OCI-LY7 (cell line): Measurements from ENCODE around the gene ULK4. TPM values are rescaled to one million over a fixed set of nuclear protein-coding genes. Genes with fewer than 3 reads are reported as not detected.

Source experiments
- BruUV-seq: library from RNA; stranded (reverse); fragments of 400-500 nt; replicated peaks from 2 replicates; lab custom pipeline; 2021; lab: Mats Ljungman, UMichigan
- CTCF ChIA-PET: fragments of 300-600 bp; sonication (Branson Sonifier 250); formaldehyde crosslinking; loops from one replicate; lab custom pipeline; 2022; ENCODE audit warnings: antibody characterized with exemption; ENCODE audit not compliant: unreplicated experiment; lab: Charles Lee
- POLR2A ChIA-PET: fragments of 300-600 bp; sonication (Branson Sonifier 250); formaldehyde crosslinking; loops from one replicate; lab custom pipeline; 2022; ENCODE audit warnings: antibody characterized with exemption; lab: Charles Lee
- DNase-seq: peaks from one replicate; pipeline ENCODE4 v3.0.0-alpha.2; 2015; ENCODE audit warnings: low spot score
- H2AFZ ChIP-seq: fragments of 200-600 bp; sonication (generic), shearing (Covaris generic); 2 replicates; pipeline ENCODE4 v1.6.1; 2014; ENCODE audit warnings: mild to moderate bottlenecking, antibody characterized with exemption, low read length, moderate library complexity
- H3K27ac ChIP-seq: fragments of 200-600 bp; sonication (generic); 2 replicates; pipeline ENCODE4 v1.5.1; 2014; ENCODE audit warnings: mixed run types, low read depth, mild to moderate bottlenecking, moderate library complexity, low read length, inconsistent platforms; ENCODE audit not compliant: poor library complexity, severe bottlenecking
- H3K36me3 ChIP-seq: fragments of 200-600 bp; sonication (generic); 2 replicates; pipeline ENCODE4 v1.6.1; 2014; ENCODE audit warnings: mild to moderate bottlenecking, antibody characterized with exemption, low read length, moderate library complexity, mixed read lengths; ENCODE audit not compliant: insufficient read depth
- H3K4me1 ChIP-seq: fragments of 200-600 bp; sonication (generic); 2 replicates; pipeline ENCODE4 v1.5.1; 2014; ENCODE audit warnings: mild to moderate bottlenecking, low read length; ENCODE audit not compliant: insufficient read depth, poor library complexity, severe bottlenecking
- H3K4me2 ChIP-seq: fragments of 200-600 bp; sonication (generic); 2 replicates; pipeline ENCODE4 v1.6.1; 2014; ENCODE audit warnings: mild to moderate bottlenecking, low read length
- H3K4me3 ChIP-seq: fragments of 200-600 bp; sonication (generic); 2 replicates; pipeline ENCODE4 v1.5.1; 2014; ENCODE audit warnings: mild to moderate bottlenecking, low read depth, low read length; ENCODE audit not compliant: poor library complexity, severe bottlenecking
- H3K79me2 ChIP-seq: fragments of 200-600 bp; sonication (generic); 2 replicates; pipeline ENCODE4 v1.6.1; 2016; ENCODE audit warnings: low read depth, mild to moderate bottlenecking, low read length, moderate library complexity, mixed read lengths; ENCODE audit not compliant: insufficient read depth
- H3K9me2 ChIP-seq: fragments of 200-600 bp; sonication (generic); 2 replicates; pipeline ENCODE4 v1.6.1; 2016; ENCODE audit warnings: mild to moderate bottlenecking, low read length, mixed read lengths; ENCODE audit not compliant: insufficient read depth
- H3K9me3 ChIP-seq: fragments of 200-600 bp; sonication (generic); 2 replicates; pipeline ENCODE4 v1.6.1; 2014; ENCODE audit warnings: mild to moderate bottlenecking, mixed run types, low read length, mixed read lengths
- H4K20me1 ChIP-seq: fragments of 200-600 bp; sonication (generic); 2 replicates; pipeline ENCODE4 v1.6.1; 2014; ENCODE audit warnings: mild to moderate bottlenecking, antibody characterized with exemption, low read length, moderate library complexity, mixed read lengths; ENCODE audit not compliant: insufficient read depth
- EZH2phosphoT487 ChIP-seq: fragments of 200-600 bp; sonication (generic); IDR thresholded peaks from 2 replicates; pipeline ENCODE4 v1.6.1; 2018; ENCODE audit warnings: low read depth, borderline replicate concordance, mild to moderate bottlenecking, mixed run types, antibody characterized with exemption, low read length, moderate library complexity, mixed read lengths
- intact Hi-C: fragments of 100-400 bp; cut with micrococcal nuclease; formaldehyde crosslinking; loops from one replicate; pipeline ENCODE4 v1.10.0; 2022; ENCODE audit not compliant: unreplicated experiment
- total RNA-seq, 2 experiments: library from RNA; depleted of rRNA in 1 of 2; stranded (reverse); fragments of >200 nt in 1 of 2; shearing (Covaris generic) in 1 of 2; gene quantifications; 2 replicates each; pipeline ENCODE4 v1.2.3, GENCODE V29; 2014 to 2022
- TF ChIP-seq, protein P1 (sequence below): fragments of 200-600 bp; sonication (generic); conservative IDR thresholded peaks from 2 replicates; pipeline ENCODE4 v1.5.1; 2014; ENCODE audit warnings: mild to moderate bottlenecking, antibody characterized with exemption, low read length, moderate library complexity, mixed read lengths

The ULK4 gene
- total RNA-seq, 2 experiments from 2014 or later: 18.9 to 21.0 TPM

DNA sequence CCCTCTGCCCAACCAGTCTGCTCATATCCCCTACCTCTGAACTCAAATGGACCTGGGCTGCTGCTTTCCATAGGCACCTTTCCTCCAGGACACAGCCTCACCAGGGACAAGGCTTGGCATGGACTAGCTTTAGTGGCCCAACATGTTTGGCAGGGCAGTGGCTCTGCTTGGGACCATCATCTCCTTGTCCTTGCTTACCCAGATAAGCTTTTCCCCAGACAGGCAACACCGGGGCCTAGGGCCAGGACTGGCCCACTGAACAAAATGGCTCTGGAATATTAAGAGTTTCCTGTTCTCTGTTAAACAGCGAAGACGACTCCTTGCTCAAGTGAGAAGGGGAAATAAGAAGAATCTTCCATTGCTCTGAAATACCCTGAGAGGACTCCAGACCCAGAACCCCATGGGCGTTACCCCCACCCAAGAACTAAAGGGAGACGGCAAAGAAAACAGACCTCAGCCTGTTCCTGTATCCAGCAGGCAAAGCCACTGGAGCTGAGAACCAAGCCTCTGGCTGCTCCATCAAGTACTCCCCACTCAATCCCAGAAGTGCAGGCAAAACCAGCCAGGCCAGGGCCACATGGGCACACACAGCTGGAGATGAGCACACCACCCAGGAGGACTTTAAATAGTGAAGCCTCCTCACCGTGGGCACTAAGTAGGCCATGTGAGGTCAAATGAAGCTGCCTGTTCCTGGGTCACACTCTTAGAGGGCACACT is 717.1 kb downstream of the ULK4 start:
- BruUV-seq: no TSS peak
- DNase-seq: no peak
- Histone ChIP-seq H3K36me3 (peaks cover 26% of the 10 kb centered on the region), H3K4me3 (no peak overlapping the region), H3K4me1 (peaks cover 6% of the 10 kb centered on the region), H4K20me1 (no peaks in the 10 kb centered on the region; the same call in 1 of the 2 replicates), H3K9me2 (no peaks in the 10 kb centered on the region), H3K27ac (no peak overlapping the region), H3K4me2 (no peak overlapping the region), H2AFZ (no peak overlapping the region), H3K9me3 (no peaks in the 10 kb centered on the region), H3K79me2 (no peaks in the 10 kb centered on the region)
- POLR2A ChIA-PET: interaction anchor here (0.5 to 1.0 kb wide), 2 partner anchors 18 to 932 kb away, joined by 3 to 4 read pairs; no protein-coding TSS in a partner anchor
- intact Hi-C loops: no loop called here
- TF ChIP-seq, protein P1, sequence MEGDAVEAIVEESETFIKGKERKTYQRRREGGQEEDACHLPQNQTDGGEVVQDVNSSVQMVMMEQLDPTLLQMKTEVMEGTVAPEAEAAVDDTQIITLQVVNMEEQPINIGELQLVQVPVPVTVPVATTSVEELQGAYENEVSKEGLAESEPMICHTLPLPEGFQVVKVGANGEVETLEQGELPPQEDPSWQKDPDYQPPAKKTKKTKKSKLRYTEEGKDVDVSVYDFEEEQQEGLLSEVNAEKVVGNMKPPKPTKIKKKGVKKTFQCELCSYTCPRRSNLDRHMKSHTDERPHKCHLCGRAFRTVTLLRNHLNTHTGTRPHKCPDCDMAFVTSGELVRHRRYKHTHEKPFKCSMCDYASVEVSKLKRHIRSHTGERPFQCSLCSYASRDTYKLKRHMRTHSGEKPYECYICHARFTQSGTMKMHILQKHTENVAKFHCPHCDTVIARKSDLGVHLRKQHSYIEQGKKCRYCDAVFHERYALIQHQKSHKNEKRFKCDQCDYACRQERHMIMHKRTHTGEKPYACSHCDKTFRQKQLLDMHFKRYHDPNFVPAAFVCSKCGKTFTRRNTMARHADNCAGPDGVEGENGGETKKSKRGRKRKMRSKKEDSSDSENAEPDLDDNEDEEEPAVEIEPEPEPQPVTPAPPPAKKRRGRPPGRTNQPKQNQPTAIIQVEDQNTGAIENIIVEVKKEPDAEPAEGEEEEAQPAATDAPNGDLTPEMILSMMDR: no peak
- TF ChIP-seq EZH2phosphoT487: no peak
- CTCF ChIA-PET: no interaction called here

DNA sequence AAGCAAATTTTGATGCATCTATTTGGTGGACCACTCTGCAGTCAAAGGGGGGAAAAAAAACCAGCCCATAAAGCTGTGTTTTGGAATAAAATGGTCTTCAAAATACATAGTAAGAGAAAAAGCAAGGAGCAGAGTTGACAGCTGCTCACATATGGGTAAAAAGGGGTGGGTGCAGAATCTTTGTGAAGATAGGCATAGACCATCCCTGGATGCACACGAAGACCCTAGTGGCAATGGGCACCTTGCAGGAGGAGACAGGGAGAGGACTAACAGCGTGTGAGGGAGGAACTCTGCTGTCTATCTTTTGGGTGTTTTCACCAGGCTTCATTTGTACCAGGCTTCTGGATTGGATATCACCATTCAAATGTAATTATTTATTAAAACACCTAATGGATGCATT is 718.7 kb downstream of the ULK4 start:
- no peak overlapping the region for H3K4me2 ChIP-seq
- DNase-seq: no peak
- H3K9me2 ChIP-seq: no peaks in the 10 kb centered on the region
- H3K36me3 ChIP-seq: peaks cover 42% of the 10 kb centered on the region
- no TSS peak for BruUV-seq
- H3K4me1 ChIP-seq: peaks cover 6% of the 10 kb centered on the region
- no peaks in the 10 kb centered on the region for H3K9me3 ChIP-seq
- H3K79me2 ChIP-seq: no peaks in the 10 kb centered on the region
- no peaks in the 10 kb centered on the region; the same call in 1 of the 2 replicates for H4K20me1 ChIP-seq
- no peak overlapping the region for H3K27ac ChIP-seq
- no peak overlapping the region for H2AFZ ChIP-seq
- CTCF ChIA-PET: no interaction called here
- POLR2A ChIA-PET: interaction anchor here (0.6 to 0.7 kb wide), 2 partner anchors 39 to 1339 kb away, joined by 3 to 5 read pairs; no protein-coding TSS in a partner anchor
- no peak for TF ChIP-seq EZH2phosphoT487
- TF ChIP-seq, protein P1: no peak
- intact Hi-C loops: no loop called here
- no peak overlapping the region for H3K4me3 ChIP-seq
